ENCODE data around the gene S100A11.

The S100A11 gene

GRCh38 chr1:152072311-152072710 is 35.5 kb upstream of the S100A11 start:
- H3K4me2 ChIP-seq, result no peak overlapping the region
- H3K79me2 ChIP-seq (ENCODE audit: insufficient read depth, low read depth), result no peaks in the 10 kb centered on the region
- H4K20me1 ChIP-seq (ENCODE audit: insufficient read depth), result no peaks in the 10 kb centered on the region
- no peak overlapping the region for H3K4me3 ChIP-seq (IDR thresholded peaks at IDR 0.05; ENCODE audit: insufficient read depth, low read depth, low read length)
- H3K9ac ChIP-seq, result no peak overlapping the region
- TF ChIP-seq CTCF (conservative IDR thresholded peaks at IDR 0.05; ENCODE audit: low read depth, low read length), result no peak
- no peaks in the 10 kb centered on the region for H3K27me3 ChIP-seq (ENCODE audit: insufficient read depth, low read depth)
- no peak overlapping the region for H3K27ac ChIP-seq
- no peaks in the 10 kb centered on the region for H3K36me3 ChIP-seq (ENCODE audit: insufficient read depth)
- no peaks in the 10 kb centered on the region for H3K4me1 ChIP-seq (ENCODE audit: low read depth, poor library complexity, severe bottlenecking)
- H2AFZ ChIP-seq (ENCODE audit: low read depth), result no peak overlapping the region

- Histone ChIP-seq H4K20me1 (ENCODE audit: insufficient read depth) (no peaks in the 10 kb centered on the region), H3K36me3 (ENCODE audit: insufficient read depth) (no peaks in the 10 kb centered on the region), H3K4me2 (no peak overlapping the region), H3K4me3 (IDR thresholded peaks at IDR 0.05; ENCODE audit: insufficient read depth, low read depth, low read length) (no peak overlapping the region), H3K9ac (no peak overlapping the region), H3K27me3 (ENCODE audit: insufficient read depth, low read depth) (no peaks in the 10 kb centered on the region), H3K27ac (no peak overlapping the region), H3K79me2 (ENCODE audit: insufficient read depth, low read depth) (no peaks in the 10 kb centered on the region), H2AFZ (ENCODE audit: low read depth) (no peak overlapping the region), H3K4me1 (ENCODE audit: low read depth, poor library complexity, severe bottlenecking) (no peaks in the 10 kb centered on the region)
- no peak for TF ChIP-seq CTCF (conservative IDR thresholded peaks at IDR 0.05; ENCODE audit: low read depth, low read length)
These were observed 34.3 kb upstream of the S100A11 start for GRCh38 chr1:152071123-152071522.

- H3K27ac ChIP-seq, result no peak overlapping the region
- no peaks in the 10 kb centered on the region for H3K4me1 ChIP-seq (ENCODE audit: low read depth, poor library complexity, severe bottlenecking)
- no peaks in the 10 kb centered on the region for H3K79me2 ChIP-seq (ENCODE audit: insufficient read depth, low read depth)
- no peaks in the 10 kb centered on the region for H4K20me1 ChIP-seq (ENCODE audit: insufficient read depth)
- H3K9ac ChIP-seq, result no peak overlapping the region
- H3K4me3 ChIP-seq (IDR thresholded peaks at IDR 0.05; ENCODE audit: insufficient read depth, low read depth, low read length), result no peak overlapping the region
- no peak overlapping the region for H3K4me2 ChIP-seq
- no peaks in the 10 kb centered on the region for H3K36me3 ChIP-seq (ENCODE audit: insufficient read depth)
- no peak overlapping the region for H2AFZ ChIP-seq (ENCODE audit: low read depth)
- TF ChIP-seq CTCF (conservative IDR thresholded peaks at IDR 0.05; ENCODE audit: low read depth, low read length), result no peak
- H3K27me3 ChIP-seq (ENCODE audit: insufficient read depth, low read depth), result no peaks in the 10 kb centered on the region
These were observed 31.1 kb upstream of the S100A11 start for GRCh38 chr1:152067929-152068328.

- TF ChIP-seq CTCF (conservative IDR thresholded peaks at IDR 0.05; ENCODE audit: low read depth, low read length), result no peak
These were observed 30.3 kb upstream of the S100A11 start for GRCh38 chr1:152067150-152067549.

More at GRCh38 chr1:152067150-152067549, 30.3 kb upstream of the S100A11 start:
- Histone ChIP-seq H2AFZ (ENCODE audit: low read depth) (no peak overlapping the region), H3K36me3 (ENCODE audit: insufficient read depth) (no peaks in the 10 kb centered on the region), H3K9ac (no peak overlapping the region), H3K27me3 (ENCODE audit: insufficient read depth, low read depth) (no peaks in the 10 kb centered on the region), H3K79me2 (ENCODE audit: insufficient read depth, low read depth) (no peaks in the 10 kb centered on the region), H4K20me1 (ENCODE audit: insufficient read depth) (no peaks in the 10 kb centered on the region), H3K4me1 (ENCODE audit: low read depth, poor library complexity, severe bottlenecking) (no peaks in the 10 kb centered on the region), H3K4me2 (no peak overlapping the region), H3K27ac (no peak overlapping the region), H3K4me3 (IDR thresholded peaks at IDR 0.05; ENCODE audit: insufficient read depth, low read depth, low read length) (no peak overlapping the region)

Data from KMS-11 (cell line).